EL (cell line): Measurements from ENCODE around the gene KIF21B.
"Not testable (repeated sequence)": the region's sequence is repeated elsewhere in the genome, so short reads cannot be mapped to it uniquely, and the experiment has no call there.

Source experiments
- DNase-seq: peaks from one replicate; pipeline ENCODE4 v3.0.0-alpha.2; 2016

The KIF21B gene

GRCh38 chr1:200969726-200970561 lies 53.6 kb downstream of the KIF21B start:
- DNase-seq = no peak

GRCh38 chr1:200968469-200969410 lies 54.8 kb downstream of the KIF21B start:
- DNase-seq = peak; percentile 57

- DNase-seq = no peak
Observed at GRCh38 chr1:200967693-200968468, 55.6 kb downstream of the KIF21B start.

- no peak for DNase-seq
Observed at GRCh38 chr1:200966934-200967333, 56.6 kb downstream of the KIF21B start.

DNA sequence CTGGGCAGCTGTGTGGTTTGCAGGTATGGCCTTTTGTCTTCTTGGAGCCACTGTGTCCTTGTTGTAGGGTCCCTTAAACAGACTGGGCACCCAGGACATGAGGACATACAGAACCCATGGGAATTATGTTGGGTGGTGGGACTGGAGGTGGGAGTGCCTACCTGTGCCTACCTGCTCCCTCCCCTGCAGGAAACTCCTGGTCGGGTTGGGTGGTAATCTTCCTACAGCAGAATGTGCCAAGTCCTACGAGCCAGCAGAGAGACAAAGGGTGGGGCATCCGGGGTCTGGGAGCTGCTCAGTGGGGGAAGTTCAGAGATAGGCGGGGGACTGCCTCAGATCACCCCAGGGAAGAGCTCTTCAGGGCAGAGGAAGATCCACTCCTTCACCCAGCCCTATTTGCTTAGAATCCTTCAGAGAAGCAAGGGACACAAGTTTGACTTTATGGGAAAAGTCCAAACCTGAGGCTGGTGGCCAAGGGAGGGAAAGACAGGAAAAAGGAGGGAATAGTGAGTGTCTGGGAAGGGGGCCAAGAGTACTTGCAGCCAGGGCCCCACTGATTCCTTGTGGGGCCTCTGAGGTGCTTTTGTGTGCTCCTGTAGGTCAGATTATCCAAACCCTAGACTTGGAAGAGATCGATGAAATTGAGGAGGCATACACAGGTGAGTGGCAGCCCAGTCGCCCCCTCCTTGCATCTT lies 58.3 kb downstream of the KIF21B start:
- DNase-seq = no peak

- not testable (repeated sequence) for DNase-seq
Observed at GRCh38 chr1:200963888-200964287, 59.6 kb downstream of the KIF21B start.

GRCh38 chr1:200963076-200963475 lies 60.4 kb downstream of the KIF21B start:
- DNase-seq = no peak

DNA sequence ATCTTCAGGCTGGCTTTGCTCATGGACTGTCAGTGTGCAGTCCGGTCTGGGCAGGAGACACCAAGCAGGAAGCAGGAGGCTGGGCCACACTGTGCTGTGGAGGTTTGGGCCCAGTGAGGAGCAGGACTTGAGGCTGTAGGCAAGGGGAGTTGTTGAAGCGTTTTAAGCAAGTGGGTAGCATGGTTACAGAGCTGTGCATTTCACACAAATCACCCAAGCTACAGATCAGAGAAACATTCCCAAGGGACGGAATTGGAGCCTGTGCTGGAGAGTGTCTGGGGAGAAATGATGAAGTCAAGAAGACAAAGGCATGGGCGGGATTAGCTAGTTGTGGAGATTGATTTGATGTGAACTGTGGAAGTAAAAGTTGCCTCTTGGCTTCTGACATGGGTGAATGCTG lies 60.9 kb downstream of the KIF21B start:
- no peak for DNase-seq

DNA sequence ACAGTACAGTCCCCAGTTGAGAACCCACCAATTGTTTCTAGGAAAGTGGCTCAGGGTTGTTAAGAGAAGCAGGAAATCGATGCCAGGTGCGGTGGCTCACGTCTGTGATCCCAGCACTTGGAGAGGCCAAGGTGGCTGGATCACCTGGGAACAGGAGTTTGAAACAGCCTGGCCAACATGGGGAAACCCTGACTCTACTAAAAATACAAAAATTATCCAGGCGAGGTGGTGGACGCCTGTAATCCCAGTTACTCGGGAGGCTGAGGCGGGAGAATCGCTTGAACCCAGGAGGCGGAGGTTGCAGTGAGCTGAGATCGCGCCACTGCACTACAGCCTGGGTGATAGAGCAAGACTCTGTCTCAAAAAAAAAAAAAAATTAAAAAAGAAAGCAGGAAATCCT lies 61.4 kb downstream of the KIF21B start:
- DNase-seq = not testable (repeated sequence)

DNA sequence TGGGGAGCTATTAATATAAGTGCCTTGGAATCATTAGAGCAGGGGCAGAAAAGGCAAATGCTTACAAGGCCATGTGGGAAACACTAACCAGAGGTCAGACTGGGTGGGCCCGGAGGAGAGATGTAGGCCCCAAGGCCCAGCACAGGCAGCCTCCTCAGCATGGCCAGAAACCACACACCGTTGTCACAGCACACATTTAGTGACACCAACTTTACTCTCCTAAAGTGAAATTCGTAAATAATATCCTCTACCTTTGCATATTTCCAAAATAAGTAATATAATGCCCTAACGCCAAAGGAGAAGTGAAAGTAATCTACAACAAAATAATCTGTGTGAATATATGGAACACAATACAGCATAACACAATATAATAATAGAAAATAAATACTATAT lies 62.6 kb downstream of the KIF21B start:
- DNase-seq = no peak

DNA sequence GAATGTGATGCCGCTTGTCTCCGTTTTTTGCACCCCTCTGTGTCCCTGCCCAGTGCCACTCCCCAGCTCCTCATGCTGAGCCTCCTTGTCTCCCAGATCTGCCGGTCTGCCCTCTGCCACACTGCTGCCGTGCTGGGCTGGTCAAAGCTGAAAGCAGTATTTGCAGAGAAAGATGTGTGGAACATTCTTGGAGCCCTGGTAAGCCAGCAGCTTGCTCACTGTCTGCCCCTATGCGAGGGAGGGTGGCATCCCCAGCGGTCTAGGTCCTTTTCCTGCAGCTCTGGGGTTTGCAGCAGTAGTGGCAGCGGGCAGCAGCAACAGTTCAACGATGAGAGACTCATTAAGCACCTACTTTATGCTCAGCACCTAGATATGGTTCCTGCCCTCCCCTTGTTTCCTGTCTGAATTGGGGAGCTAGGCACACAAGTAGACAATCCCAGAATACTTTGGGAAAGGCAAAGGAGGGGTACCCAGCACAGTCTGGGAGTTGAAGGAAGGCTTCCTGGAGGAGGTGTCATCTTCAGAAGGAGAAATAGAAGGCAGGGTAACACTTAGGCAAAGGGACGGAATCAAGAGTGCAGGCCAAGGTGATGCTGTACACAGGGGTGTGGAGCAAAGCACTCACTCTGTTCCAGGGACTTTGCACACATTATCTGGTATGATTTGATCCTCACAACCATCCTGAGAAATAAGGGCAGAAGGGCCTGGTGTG lies 63.1 kb downstream of the KIF21B start:
- DNase-seq = no peak

DNA sequence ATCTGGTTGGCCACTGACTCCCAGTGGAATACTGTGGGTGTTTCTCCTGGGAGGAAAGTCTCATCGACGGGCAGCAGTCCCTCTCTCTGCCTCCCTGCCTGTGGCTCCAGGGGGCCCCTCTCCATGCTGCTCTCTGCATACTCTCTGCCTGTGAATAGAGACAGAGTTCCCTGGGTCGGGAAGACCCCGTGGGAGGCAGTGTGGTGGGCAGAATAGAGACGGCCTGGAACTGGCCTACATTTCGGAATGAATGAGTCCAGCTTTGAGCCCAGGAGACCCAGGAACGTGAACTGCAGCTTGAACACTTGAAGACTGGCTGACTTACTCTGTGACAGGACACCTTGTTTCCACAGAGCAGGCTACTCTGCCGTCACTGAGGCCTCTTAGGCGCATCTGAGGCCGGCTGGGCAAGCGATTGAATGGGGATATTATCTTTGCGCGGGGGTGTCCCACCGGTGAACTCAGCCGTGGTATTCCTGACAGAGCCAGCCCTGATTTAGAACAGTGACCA lies 64.0 kb downstream of the KIF21B start:
- no peak for DNase-seq

DNA sequence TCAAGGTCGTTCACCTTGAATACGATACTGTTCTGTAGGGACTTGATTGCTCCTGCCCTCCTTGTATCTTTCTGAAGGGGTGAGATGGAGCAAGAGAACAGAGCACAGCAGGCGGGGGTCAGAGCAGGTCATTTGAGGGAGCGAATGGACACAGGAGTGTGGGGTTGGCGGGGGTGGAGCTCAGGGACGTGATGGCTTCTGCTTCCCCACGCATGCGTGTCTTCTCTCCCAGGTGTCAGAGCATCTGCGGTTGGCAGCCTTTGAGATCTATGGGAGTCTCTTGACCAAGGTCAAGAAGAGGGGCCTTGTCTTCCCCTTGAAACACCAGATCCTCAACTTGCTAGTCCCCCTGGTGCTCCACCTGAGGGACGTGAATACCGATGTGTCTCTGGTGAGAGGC lies 64.9 kb downstream of the KIF21B start:
- no peak for DNase-seq

DNA sequence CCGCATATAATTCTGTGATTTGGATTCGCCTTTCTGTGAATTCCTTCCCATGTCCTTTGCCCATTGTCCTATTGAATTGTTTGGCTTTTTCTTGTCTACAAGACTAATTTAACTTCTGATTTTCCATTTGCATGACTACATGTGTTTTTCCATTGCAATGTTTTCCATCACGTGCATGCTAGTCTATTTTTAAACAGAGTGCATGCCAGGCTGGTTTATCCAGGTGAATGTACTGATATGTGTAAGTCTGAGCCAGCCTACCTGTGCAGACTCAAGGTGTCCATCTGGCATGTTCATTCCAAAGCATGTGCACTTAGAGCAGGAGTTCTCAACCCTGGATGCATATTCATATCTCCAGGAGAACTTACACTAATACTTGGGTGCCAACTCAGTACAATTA lies 69.1 kb downstream of the KIF21B start:
- no peak for DNase-seq

DNA sequence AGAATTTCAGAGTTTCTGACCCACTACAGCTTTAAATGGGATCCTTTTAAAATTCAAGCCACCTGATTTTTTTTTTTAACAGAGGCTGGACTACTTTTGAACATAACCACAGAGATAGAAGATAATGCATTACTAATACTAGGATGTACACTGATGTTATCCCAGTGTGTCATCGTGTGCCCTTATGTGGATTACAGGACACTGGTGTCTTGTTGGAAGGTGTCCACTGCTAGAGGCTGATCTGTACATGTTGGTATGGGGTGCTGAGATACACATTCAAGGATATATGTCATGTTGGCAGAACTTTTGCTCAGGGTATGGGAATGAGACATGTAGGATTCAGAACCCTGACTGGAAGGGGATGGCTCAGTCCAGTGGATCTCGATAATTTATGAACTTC lies 72.5 kb downstream of the KIF21B start:
- peak; percentile 47 for DNase-seq

DNA sequence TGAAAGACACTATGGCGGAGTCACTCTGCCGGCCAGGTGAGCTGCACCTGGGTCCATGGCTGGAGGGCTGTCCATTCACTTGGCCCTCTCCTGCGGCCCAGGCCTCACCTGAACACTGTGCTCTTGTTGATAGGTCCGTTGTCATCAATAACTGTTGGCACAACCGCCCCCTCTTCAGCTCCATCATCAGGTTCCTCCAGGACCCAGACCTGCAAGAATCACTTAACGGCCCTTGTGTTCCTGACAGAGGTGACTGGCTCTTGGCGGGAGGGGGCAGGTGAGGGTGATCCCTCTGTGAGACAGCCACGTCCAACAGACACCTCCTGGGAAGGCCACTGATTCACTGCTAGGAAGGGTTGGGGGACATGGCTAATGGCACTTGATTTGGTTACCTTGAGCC lies 73.9 kb downstream of the KIF21B start:
- no peak for DNase-seq

GRCh38 chr1:200947059-200947566 lies 76.4 kb downstream of the KIF21B start:
- DNase-seq = no peak

DNA sequence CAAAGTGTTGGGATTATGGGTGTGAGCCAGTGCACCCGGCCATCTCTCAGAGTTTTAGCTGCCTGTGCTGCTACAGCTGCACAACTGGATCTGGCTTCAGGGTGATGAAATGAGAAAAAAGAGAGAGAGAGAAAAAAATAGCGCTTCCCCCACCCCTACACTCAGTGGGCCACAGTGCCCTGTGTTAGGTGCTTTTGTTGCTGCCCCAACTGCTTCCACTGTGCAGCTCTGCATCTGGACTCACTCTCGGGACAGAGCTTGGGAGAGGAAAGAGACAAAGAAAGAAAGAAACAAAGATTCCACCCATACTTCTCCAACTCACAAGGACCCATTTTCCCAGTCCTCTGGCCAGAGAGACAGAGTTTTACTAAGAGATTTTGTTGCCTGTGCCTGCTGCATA lies 78.4 kb downstream of the KIF21B start:
- no peak for DNase-seq

- no peak for DNase-seq
Observed at GRCh38 chr1:200938955-200939354, 84.6 kb downstream of the KIF21B start.

- not testable (repeated sequence) for DNase-seq
Observed at GRCh38 chr1:200935286-200935962, 88.1 kb downstream of the KIF21B start.
